GM19023 (cell line): ENCODE data around the gene ADRA1B.
"Not testable (repeated sequence)": the region's sequence is repeated elsewhere in the genome, so short reads cannot be mapped to it uniquely, and the experiment has no call there.

Experiments
- ATAC-seq: cut with Tn5 transposase; IDR thresholded peaks from one replicate; pipeline ENCODE4 v1.9.1; 2021; ENCODE audit warnings: mild to moderate bottlenecking, moderate library complexity; ENCODE audit not compliant: unreplicated experiment

Gene ADRA1B

DNA sequence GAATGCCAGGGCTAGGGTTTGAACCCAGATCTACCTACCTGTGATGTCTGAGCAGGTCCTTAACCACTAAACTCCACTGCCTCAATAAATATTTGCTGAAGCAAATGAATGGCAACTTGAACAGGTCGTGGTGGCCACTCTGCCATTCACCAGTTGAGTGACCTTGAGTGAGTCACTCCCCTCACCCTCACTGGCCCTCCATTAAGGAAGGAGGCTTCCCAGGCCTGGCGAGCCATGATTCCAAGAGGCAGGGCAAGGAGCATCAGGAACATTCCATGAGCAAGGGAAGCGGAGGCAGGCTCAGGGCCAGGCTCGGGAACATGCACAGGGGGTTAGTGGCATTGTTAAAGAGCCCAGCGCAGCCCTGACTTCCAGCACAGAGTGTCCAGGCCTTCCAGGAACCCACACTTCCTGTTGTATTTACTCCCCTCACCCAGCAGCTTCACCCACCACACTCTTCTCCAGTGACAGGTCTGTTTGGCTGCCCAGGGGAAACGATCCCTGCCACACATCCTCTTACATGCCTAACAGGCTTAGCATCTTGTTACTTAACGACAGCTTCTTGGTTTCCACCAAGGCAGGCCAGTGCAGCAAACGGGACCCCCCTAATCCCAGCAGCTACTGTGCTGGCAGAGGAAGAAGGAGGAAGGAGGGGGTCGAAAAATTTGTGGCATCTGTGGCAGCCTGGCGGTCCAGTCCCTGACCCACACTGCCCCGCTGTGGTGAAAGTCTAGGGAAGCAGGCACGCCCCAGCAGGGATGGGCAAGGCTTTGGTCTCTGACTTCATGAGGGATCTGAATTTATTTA, 49.0 kb downstream of the ADRA1B start:
- no peak for ATAC-seq

DNA sequence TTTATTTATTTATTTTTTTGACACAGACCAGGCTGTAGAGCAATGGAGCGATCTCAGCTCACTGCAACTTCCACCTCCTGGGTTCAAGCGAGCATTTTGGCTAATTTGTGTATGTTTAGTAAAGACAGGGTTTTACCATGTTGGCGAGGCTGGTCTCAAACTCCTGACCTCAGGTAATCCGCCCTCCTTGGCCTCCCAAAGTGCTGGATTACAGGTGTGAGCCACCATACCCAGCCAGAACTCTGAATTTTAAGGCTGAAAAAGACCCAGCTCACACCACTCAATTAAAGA, 49.5 kb downstream of the ADRA1B start:
- ATAC-seq, result not testable (repeated sequence)

DNA sequence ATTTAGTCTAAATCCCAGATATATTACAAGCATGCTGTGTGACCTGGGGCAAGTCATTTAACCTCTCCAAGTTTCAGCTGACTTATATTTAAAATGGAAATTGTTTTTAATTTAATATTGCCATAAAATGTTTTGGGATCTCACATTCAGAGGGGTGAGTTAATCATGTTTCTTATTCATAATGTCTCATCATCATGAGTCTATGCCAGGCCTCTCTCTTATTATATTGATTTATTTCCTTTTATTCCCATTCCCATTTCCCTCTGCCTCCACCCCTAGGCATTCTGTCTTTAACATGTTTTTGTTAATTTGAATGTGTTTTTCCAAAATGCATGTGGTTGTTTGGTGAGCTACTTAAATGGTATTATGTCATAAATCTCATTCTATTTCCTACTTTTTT, 53.7 kb downstream of the ADRA1B start:
- ATAC-seq, result no peak

DNA sequence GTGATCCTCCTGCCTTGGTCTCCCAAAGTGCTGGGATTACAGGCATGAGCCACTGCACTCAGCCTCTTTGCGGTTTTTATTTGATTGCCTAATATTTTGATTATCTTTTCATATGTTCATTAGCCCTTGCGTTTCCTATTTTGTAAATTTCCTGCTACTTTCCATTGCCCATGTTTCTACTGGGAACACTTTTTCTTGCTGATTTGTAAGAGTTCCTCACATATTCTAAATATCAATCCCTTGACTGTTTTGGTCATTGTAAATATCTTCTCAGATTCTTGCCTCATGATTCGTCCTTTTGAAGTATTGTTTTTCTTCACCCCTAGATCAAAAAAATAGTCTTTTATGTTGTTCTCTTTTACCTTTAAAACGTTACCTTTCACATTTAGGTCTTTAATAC, 54.8 kb downstream of the ADRA1B start:
- no peak for ATAC-seq

DNA sequence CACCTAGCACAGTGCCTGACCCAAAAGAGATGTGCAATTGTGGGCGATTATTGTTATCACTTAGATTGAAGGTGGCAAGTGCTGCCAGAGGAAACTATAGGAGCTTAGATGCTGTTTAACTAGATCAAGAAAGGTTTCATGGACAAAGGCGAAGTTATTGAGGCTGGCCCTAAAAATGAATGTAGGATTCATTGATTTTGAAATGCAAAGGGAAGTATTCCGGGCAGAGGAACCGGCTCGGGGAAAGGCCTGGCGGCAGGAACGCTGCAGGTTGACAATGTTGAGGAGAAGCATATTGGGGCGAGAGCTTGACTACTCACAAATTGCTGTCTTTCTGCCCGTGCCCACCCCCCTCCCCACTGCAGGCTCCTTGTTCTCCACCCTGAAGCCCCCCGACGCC, 55.2 kb downstream of the ADRA1B start:
- ATAC-seq, result no peak

DNA sequence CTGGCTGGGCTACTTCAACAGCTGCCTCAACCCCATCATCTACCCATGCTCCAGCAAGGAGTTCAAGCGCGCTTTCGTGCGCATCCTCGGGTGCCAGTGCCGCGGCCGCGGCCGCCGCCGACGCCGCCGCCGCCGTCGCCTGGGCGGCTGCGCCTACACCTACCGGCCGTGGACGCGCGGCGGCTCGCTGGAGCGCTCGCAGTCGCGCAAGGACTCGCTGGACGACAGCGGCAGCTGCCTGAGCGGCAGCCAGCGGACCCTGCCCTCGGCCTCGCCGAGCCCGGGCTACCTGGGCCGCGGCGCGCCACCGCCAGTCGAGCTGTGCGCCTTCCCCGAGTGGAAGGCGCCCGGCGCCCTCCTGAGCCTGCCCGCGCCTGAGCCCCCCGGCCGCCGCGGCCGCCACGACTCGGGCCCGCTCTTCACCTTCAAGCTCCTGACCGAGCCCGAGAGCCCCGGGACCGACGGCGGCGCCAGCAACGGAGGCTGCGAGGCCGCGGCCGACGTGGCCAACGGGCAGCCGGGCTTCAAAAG, 55.7 kb downstream of the ADRA1B start:
- no peak for ATAC-seq

DNA sequence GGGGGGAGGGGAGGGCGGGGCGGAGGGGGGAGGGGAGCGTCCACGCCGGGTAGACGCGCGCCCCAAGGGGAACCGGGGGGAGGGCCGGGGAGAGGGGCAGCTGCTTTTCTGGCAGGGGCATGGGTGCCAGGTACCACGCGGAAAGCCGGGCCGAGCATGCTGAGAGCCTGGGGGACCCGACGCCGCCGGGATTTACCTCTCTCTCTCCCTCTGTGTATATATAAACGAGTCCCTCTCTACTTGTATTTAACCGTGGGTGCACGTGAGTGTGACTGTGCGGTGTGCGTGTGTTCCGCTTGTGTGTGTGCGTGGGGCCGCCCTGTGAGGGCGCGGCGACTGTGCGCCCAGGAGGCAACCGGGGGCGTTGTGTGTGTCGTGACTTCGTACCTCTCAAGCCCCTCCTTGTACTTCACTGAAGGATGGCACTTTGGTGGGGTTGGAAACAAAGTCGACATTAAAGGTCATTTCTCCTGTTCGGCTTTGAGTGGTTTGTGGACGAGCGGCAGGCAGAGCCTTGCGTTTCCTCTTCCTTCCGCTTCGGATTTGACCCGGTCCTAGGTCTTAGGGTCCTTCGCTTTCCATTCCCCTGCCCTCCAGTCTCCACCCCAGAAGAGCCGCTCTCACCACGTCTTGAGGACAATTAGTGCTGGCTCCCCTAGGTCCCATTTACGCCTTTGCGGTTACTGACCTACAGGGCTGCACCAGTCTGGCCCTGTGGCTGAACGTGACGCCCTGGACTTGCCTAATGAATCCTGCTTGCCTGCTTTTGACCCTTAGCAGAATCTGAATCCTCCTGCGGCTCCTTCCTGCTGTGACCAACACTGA, 56.5 kb downstream of the ADRA1B start:
- ATAC-seq, result no peak

DNA sequence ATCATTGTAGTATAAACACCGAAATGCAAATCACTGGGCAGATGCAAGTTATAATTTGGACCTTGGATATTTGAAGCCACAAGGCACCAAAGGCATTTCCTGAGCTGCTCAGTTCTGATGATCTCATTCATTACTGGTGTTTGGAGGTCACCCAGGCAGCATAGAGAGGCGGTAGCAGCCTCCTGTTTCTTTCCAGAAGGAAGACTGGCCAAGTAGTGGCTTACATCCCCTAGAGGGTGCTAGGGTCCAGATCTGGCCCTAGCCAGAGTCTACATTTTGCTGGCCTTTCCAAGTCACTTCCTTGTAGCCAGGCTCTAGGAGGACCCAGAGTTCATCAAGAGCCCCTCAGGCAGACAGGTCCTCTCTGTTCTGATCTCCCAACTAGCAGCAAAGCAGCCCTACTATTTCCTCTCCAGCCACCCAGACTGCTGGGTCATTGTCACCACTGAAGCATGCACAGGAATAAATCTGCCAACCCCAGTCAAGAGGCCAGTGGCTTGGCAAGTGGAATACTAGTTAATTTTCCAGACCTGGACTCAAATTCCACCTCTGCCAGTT, 59.3 kb downstream of the ADRA1B start:
- no peak for ATAC-seq

DNA sequence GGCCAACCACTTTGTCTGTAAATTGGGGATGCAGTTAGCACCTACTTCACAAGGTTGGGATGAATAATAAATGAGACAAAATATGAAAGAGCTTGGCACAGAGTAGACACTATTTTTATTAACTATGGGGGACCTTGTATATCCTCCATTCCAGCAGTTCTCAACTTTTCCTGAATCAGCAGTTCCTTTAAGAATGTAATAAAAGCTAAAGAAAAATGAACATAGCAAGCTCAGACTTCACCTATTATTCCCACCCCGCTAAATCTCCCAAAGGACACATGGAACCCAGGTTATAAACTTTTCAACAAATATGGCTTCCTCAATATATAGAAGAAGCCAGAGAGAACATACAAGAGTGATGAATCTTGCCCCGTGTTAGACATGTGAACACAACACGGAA, 60.6 kb downstream of the ADRA1B start:
- ATAC-seq, result no peak

DNA sequence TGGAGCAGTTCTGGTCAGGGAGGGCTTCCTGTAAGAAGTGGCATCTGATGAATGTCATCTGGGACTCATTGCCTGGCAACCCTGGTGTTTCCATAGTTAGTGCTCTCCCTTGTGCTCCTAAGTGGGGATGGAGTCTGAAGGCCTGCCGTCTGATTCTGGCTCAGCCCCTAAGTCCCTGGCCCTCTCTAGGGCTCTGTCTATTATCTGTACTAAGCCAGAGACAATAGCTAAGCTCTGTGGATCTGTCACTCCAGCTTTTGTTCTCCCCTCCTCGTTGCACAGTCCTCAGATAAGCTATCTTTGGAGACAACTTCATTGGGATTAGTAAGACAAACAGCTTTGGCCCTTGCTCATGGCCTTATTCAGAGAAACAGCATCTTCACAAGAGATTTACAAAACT, 62.1 kb downstream of the ADRA1B start:
- no peak for ATAC-seq

DNA sequence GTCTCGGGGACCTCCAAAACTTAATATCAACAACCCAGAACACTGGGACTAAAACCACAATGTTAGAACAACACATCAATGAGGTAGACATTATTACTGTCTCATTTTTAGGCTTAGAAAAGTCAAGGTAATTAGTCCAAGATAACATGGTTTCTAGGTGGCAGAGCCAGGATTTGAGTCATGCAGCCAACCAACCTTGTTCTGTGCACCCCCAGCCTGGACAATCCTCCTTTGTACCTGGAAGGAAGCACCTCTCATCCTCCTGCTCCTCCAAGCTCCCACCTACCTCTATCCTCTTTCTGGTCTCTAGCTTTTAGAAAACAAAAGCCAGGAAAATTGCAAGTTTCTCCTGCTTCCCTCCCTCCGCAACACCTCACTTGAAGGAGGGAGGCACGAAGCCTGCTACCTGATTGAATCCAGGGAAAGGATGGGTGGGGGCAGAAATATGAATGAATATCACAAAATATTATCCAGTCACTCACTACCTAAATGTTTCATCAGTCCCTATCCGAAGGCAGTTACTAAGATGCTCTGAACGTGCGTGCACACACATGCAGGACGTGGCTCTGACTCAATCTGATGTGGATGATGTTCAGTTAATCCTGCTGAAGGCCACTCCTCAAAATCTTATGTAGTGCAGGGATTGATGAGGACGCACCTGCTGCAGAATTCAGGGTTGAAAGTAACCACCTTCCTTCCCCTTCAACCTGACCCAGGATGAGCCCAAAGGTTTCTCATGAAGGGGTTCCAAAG, 66.3 kb downstream of the ADRA1B start:
- no peak for ATAC-seq

DNA sequence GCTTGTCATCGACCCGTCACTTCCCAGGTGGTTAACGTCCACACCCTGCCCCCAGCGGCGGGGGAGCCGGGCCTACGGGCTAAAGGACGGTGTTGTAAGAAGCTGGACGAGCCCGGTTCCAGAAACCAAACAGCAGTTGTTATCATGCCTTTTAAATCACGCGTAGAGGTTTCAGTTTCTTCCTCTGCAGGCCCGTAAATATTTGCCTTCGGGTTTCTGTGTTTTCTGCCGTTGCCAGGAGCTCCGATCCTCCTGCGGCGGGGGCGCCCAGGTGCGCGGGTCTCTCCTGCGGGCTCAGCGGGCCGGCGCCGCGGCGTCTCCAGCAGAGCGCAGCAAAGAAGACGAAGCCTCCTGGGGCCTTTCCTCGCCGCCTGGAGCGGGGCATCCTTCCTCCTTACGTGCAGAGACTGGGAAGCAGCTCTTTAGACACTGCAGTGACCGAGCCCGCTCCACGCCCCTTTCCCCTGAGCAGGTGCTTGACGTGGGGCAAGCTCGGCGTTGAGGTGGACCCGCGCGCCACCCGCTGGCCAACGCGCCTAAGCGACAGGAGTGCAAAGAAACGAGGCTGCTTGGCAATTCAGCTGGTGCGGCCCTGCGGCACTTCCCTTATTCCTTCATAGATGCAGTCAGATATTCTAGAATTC, 70.9 kb downstream of the ADRA1B start:
- ATAC-seq, result peak; percentile 94

DNA sequence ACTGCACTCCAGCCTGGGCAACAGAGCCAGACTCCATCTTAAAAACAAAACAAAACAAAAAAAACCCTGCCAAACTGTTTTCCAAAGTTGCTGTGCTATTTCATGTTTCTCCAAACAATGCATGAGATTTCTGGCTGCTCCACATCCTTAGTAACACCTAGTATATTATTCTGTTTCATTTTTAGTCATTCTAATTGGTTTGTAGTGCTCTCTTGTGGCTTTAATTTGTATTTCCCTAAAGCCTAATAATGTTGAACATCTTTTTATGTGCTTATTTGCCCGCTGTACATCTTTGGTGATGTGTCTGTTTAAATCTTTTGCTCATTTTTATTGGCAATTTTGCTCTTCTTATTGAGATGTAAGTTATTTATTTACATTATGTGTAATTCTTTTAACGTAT, 74.2 kb downstream of the ADRA1B start:
- no peak for ATAC-seq

DNA sequence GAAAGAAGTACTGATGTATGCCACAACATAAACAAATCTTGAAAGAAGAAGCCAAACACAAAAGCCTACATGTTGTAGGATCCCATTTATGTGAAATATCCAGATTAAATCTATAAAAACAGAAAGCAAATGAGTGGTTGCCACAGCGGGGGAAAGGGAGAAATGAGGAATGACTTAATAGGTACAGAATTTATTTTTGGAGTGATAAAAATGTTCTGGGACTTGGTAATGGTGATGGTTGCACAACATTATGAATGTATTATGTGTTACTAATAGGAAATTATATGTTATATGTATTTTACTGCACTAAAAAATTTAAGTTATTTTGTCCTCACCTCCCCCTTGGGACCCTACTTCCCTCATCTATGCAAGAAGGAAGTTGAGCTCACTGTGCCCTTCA, 76.3 kb downstream of the ADRA1B start:
- ATAC-seq, result no peak

DNA sequence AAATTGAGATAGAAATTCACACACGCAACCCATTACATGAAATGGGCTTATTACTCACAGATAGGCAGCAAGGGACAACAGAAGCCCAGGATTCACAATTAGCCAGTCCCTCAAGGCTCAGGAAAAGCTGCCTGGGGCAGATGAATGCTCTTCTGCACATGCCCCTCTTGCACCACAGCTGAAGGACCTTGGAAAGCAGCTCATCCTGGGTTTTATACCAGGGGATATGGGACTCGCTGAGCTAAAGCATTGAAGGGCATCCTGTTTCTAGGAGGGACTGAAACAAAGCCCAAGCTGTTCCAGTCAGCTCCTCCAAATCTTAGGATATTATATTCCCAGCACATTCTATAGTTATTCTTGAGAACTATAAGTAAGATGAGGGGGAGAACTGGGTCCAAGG, 76.9 kb downstream of the ADRA1B start:
- ATAC-seq, result no peak

DNA sequence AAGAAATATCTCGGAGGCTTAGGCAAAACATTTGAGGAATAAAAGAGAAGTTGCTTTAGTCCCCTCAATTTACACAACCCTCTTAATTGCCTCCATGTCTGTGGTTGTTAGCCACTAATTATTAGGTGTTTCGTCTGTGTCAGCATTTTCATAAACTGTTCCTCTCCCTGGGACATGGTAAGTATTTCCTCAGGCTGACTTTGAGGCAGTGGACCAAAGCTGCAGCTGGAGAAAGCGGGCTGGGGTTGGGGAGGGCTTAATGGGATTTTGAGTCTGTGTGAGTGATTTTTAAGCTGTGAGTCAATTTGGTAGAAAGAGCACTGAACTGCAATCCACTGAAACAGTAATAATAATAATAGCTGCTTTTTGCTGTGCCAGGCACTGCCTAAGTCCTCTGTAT, 79.6 kb downstream of the ADRA1B start:
- ATAC-seq, result no peak

DNA sequence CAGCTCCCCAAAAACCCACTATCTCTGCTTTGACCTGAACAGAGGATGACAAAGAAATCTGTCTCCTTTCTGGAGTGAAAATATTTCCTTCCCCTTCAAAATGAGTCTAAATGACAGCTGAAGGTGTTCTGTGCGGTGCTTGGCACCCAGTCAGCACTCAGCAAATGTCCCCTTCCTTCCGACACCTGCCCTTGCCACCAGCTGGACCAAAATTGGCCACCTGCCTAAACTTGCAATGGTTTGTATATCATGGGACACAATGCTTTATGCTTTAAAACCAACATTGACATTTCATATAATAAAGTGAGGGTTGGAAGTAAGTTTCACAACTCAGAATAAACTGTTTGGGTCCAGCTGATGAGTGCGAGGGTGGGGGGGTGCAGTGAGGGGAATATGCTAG, 85.2 kb downstream of the ADRA1B start:
- no peak for ATAC-seq

DNA sequence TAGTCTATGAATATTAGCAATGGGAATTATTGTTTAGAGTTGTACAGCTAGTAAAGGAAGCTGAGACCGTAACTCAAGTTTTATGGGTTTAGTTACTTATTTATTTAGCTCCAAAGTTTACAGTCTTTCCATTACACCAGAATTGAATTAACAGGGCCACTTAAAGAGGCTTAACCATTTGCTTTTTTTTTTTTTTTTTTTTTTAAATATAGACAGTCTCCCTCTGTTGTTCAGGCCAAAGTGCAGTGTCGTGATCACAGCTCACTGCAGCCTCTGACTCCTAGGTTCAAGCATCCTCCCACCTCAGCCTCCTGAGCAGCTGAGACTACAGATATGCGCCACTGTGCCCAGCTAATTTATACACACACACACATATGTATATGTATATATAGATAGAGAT, 91.2 kb downstream of the ADRA1B start:
- no peak for ATAC-seq

DNA sequence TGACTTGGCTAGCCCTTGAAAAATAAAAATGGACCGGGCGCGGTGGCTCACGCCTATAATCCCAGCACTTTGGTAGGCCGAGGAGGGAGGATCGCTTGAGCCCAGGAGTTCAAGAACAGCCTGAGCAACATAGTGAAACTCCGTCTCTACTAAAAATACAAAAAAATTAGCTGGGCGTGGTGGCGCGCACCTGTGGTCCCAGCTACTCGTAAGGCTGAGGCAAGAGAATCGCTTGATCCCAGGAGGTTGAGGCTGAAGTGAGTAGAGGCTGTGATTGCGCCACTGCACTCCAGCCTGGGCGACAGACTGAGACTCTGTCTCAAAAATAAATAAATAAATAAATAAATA, 92.2 kb downstream of the ADRA1B start:
- not testable (repeated sequence) for ATAC-seq

DNA sequence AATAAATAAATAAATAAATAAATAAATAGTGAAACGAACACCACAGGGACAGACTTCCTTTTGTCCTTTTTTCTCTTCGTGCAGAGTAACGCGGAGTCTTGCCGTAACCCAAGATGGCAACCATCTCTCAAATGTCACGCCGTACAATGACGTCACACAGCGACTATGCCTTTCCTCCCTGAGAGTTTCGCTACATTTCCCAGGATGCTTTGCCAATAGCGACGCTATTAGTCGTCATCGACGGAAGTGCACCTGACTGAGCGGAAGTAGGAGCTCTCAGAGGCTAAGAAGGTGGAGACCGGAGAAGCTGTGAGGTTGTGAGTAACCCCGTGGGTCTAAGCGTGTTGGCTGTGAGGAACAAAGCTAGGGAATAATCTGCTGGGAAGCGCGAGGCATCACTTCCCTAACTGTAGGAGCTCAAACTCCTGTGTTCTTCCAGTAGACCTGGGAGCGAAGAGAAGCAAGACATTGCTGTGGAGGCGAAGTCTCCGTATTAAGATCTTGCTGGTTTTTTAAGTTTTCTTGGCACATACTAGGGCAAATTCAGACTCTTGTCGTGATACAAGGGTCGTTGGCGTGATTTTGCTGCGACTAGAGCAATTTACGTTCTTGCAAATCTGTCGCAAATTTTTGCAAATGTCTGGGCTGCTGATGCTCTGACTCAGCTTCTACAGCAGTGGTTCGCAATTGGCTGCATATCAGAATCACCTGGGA, 92.8 kb downstream of the ADRA1B start, which contains the start of gene TTC1:
TTC1 (plus strand) TSS at position 263 of the 714 bp plus-strand sequence. CDS start 1,390 bp downstream, outside the sequence.
- ATAC-seq, result peak; percentile 100
